Body of pancreas (tissue), 4 donors: ENCODE data around the gene MMP24OS. TPM values are rescaled to one million over a fixed set of nuclear protein-coding genes. Genes with fewer than 3 reads are reported as not detected.

Experiments
- ATAC-seq: fragments of 150-250 bp; one replicate; pipeline ENCODE4 v1.9.1; 2016
- DNase-seq, 4 donors: peaks; one replicate each; pipeline ENCODE4 v3.0.0-alpha.2; 2019
- H3K27ac ChIP-seq, 4 donors: fragments of 200-600 bp; sonication (generic); 1 replicate in 3 of 4; 2 replicates in 1 of 4; pipeline versions ENCODE4 v1.5.1 to v1.6.1; 2016 to 2019; ENCODE audit warnings: mild to moderate bottlenecking in 1 of 4, mixed read lengths in 1 of 4, moderate library complexity in 1 of 4
- H3K27me3 ChIP-seq, 2 donors: fragments of 200-600 bp; sonication (generic); one replicate each; pipeline ENCODE4 v1.6.0; 2016; ENCODE audit warnings: mild to moderate bottlenecking in 1 of 2
- H3K36me3 ChIP-seq, 2 donors: fragments of 200-600 bp; sonication (generic); replicated peaks in 1 of 2; 2 replicates each; pipeline ENCODE4 v1.5.1; 2016; ENCODE audit warnings: low read depth in 2 of 2; ENCODE audit not compliant: insufficient read depth in 1 of 2
- H3K4me1 ChIP-seq: fragments of 200-600 bp; sonication (generic); one replicate; pipeline ENCODE4 v1.6.0; 2016
- H3K4me3 ChIP-seq, 2 donors: fragments of 200-600 bp; sonication (generic); 1 replicate in 1 of 2; 2 replicates in 1 of 2; pipeline ENCODE4 v1.5.1; 2016 to 2019
- H3K9me3 ChIP-seq, 3 donors: fragments of 200-600 bp; sonication (generic); 1 replicate in 2 of 3; 2 replicates in 1 of 3; pipeline ENCODE4 v1.5.1; 2016
- POLR2A ChIP-seq, 3 donors: fragments of 450-650 bp; IDR thresholded peaks; one replicate each; pipeline ENCODE4 v1.6.1; 2016; ENCODE audit warnings: antibody characterized with exemption in 3 of 3, mild to moderate bottlenecking in 2 of 3
- WGBS, 2 donors: methylation state at CpG; one replicate each; pipeline ENCODE4 v1.1.5; 2017; 5-methylcytosine and 5-hydroxymethylcytosine counted together
- intact Hi-C: fragments of 100-400 bp; cut with DNase I; formaldehyde crosslinking; loops from one replicate; pipeline ENCODE4 v1.15.1; 2023
- total RNA-seq, 2 donors: library from RNA; depleted of rRNA; stranded (reverse); fragments of >200 nt; gene quantifications; one replicate each; pipeline ENCODE4 v1.1.0, GENCODE V29; 2016
- TF ChIP-seq, protein P1 (sequence below), 7 experiments: fragments of 450-650 bp in 4 of 7; fragments of 200-600 bp in 3 of 7; sonication (generic) in 3 of 7; IDR thresholded peaks; one replicate each; pipeline ENCODE4 v1.5.1; 2016 to 2019; ENCODE audit warnings: antibody characterized with exemption in 7 of 7

Gene MMP24OS
- 10 to 100 TPM; 20.4 to 27.5 TPM for total RNA-seq

DNA sequence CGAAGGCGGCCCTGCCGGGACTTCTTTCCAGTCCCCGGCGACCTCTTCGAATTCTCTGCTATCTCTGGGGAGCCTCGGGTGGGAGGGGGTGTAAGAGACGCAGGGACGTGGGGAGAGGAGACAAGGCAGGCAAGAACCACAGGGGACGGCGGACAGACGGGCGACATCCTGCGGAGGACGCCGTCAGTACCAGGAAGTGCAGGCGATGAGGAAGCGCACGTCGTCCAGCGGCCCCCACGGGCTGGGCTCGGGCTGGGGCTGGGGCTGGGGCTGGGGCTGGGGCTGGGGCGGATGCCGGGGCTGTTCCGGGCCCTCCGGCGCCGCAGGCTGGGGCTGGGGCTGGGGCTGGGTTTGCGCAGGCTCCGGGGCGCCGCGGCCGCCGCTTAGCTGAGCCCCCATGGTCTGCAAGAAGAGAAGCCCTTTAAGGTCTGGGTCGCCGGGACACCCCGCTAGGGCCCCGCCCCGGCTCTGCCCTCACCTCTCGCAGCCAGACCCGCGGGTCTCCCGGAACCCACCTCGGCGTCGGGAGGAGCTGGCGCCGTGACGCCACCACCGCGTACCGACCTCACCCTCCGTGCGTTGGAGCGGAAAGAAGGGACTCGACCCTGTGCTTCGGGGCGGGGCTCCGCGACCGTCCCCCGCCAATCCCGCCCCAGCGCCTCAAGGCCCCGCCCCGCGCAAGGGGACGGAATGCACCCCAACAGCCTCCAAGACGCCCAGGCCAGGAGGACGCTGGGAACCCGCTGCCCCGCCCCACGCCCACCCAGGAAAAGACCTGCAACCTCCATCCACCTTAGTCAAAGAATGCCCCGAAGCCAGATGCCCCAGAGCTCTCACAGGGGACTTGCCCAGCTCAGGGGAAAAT, at the start of gene MMP24OS:
MMP24OS (minus strand) TSS at position 592 of the 865 bp plus-strand sequence; CDS start at position 399, 193 bp downstream.
- ATAC-seq (peak; percentile 94), DNase-seq (peak; percentile 90 to 92 (median 92))
- WGBS, 2 donors, result 0 to 1% methylated on average over 12 to 75 of the region's 76 CpGs
- H3K27ac ChIP-seq, result peak within 1 kb of the TSS; percentile 81 to 97 (median 90)
- intact Hi-C loops, result loop anchor here (10.0 kb wide), 1 partner anchor 133 kb away; the partner anchor contains the start of gene EDEM2
- H3K27me3 ChIP-seq, result no peaks in the 10 kb centered on the region
- peak; percentile 90 to 96 (median 95) for TF ChIP-seq POLR2A (IDR thresholded peaks at IDR 0.05)
- TF ChIP-seq, protein P1, sequence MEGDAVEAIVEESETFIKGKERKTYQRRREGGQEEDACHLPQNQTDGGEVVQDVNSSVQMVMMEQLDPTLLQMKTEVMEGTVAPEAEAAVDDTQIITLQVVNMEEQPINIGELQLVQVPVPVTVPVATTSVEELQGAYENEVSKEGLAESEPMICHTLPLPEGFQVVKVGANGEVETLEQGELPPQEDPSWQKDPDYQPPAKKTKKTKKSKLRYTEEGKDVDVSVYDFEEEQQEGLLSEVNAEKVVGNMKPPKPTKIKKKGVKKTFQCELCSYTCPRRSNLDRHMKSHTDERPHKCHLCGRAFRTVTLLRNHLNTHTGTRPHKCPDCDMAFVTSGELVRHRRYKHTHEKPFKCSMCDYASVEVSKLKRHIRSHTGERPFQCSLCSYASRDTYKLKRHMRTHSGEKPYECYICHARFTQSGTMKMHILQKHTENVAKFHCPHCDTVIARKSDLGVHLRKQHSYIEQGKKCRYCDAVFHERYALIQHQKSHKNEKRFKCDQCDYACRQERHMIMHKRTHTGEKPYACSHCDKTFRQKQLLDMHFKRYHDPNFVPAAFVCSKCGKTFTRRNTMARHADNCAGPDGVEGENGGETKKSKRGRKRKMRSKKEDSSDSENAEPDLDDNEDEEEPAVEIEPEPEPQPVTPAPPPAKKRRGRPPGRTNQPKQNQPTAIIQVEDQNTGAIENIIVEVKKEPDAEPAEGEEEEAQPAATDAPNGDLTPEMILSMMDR (IDR thresholded peaks at IDR 0.05), result peak in 3 of 7 experiments; percentile 8 to 17 (median 14)
- H3K9me3 ChIP-seq, result no peaks in the 10 kb centered on the region
- peaks cover 6 to 9% of the 10 kb centered on the region in 2 donors for H3K36me3 ChIP-seq
- H3K4me3 ChIP-seq, result peak within 1 kb of the TSS; percentile 57 to 66
- peaks cover 31% of the 10 kb centered on the region for H3K4me1 ChIP-seq

DNA sequence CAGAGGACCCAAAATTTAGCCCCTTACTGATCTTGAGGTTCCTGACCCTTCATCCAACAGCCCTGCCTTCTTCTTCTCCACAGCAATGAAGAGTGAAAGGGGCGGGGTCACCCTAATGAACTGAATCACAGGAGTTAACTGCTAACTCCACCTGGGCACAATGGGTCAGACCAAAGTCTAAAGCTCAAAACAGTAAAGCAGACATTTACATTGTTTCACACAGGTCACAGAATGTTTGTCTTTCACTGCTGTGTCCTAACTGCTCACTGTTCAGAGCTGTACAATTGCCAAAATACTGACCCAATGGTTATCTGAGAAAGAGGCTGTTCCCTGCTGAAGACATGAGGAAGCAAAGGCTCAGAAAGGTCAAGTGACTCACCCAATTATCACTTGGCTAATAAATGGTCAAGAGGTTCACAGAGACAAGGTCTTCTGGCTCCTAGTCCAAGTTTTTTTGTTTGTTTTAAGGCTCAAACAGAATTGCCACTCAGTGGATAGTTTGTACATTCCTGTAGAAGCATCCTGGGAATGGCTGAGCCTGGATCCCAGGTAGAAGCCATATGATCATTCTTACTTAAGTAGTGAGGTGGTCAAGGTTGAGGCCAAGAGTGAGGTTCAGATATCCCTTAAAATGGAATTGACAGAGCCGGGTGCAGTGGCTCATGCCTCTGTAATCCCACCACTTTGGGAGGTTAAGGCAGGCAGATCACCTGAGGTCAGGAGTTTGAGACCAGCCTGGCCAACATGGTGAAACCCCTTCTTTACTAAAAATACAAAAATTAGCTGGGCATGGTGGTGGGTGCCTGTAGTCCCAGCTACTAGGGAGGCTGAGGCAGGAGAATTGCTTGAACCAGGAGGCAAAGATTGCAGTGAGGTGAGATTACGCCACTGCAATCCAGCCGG, 49.4 kb upstream of the MMP24OS start:
- Histone ChIP-seq H3K4me3 (no peak overlapping the region), H3K4me1 (peaks cover 11% of the 10 kb centered on the region), H3K9me3 (no peaks in the 10 kb centered on the region), H3K36me3 (no peaks in the 10 kb centered on the region), H3K27ac (peak overlapping the region in 1 of 4 donors; percentile 1), H3K27me3 (no peaks in the 10 kb centered on the region)
- DNase-seq (peak in 2 of 4 donors; percentile 15 to 20), ATAC-seq (peak; percentile 71)
- TF ChIP-seq, protein P1 (IDR thresholded peaks at IDR 0.05), result no peak
- TF ChIP-seq POLR2A (IDR thresholded peaks at IDR 0.05), result no peak
- 89 to 95% methylated on average over 4 of the region's 4 CpGs for WGBS, 2 donors
- intact Hi-C loops, result no loop called here

DNA sequence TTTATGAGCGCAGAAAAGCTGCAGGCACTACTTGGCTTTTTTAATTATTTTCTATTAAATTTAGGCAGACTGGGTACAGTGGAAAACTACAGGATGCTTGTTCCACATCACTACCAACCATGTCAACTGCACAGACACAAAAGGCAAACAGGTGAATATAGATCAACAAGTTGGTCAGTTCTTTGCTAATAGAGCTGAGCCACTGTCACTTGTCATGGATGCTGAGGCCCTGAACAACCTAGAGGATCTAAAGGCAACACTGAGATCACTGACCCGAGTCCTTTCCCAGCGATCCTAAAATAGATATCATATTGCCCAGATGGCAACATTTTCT, 48.8 kb upstream of the MMP24OS start:
- WGBS, 2 donors, result 87 to 91% methylated on average over 3 of the region's 3 CpGs

DNA sequence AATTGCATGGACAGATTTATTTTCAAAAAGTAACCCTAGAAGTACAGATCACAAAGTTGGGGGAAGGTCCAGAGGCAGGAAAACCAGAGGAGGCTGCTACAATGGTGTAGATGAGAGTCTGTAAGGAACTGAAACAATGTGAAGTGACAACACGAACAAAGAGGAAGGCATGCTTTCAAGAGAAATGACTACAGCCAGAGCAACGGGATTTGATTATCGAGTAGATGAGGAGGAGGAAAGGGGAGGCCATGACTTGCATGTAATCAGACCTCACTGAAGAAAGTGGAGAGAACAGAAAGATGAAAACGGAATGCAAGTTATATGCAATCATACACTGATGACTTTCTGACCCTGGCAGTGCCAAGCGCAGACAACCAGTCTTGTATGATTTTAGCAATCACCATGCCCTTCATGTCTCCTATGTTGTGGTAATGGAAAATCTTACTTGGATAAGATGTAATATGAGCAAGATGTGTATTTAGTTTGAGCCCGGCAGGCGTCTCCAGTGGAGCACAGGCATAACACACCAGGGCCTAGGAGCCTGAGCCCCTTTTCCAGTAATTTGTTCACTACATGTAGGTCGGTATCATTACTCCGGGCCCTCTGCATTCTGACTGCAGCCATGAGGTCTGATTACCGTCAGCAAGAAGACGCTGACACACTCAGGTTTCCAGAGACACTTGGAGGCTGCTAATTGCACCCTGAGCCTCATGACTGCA, 48.3 kb upstream of the MMP24OS start:
- intact Hi-C loops, result no loop called here
- TF ChIP-seq, protein P1 (IDR thresholded peaks at IDR 0.05), result no peak
- no peak for TF ChIP-seq POLR2A (IDR thresholded peaks at IDR 0.05)
- Histone ChIP-seq H3K4me1 (peaks cover 11% of the 10 kb centered on the region), H3K9me3 (no peaks in the 10 kb centered on the region), H3K4me3 (no peak overlapping the region), H3K27ac (no peak overlapping the region), H3K27me3 (no peaks in the 10 kb centered on the region), H3K36me3 (no peaks in the 10 kb centered on the region)
- no peak for ATAC-seq
- WGBS, 2 donors, result 80 to 89% methylated on average over 11 of the region's 11 CpGs
- no peak for DNase-seq

More for the DNA sequence above, 48.8 kb upstream of the MMP24OS start:
- DNase-seq, result no peak
- H3K27ac ChIP-seq, result peak overlapping the region in 1 of 4 donors; percentile 1
- H3K4me1 ChIP-seq, result peaks cover 11% of the 10 kb centered on the region
- no peak for ATAC-seq
- TF ChIP-seq POLR2A (IDR thresholded peaks at IDR 0.05), result no peak
- TF ChIP-seq, protein P1 (IDR thresholded peaks at IDR 0.05), result no peak
- no peak overlapping the region for H3K4me3 ChIP-seq
- intact Hi-C loops, result no loop called here
- no peaks in the 10 kb centered on the region for H3K27me3 ChIP-seq
- H3K36me3 ChIP-seq, result no peaks in the 10 kb centered on the region
- H3K9me3 ChIP-seq, result no peaks in the 10 kb centered on the region
